GM19438 (cell line): ENCODE data around the gene METTL26.
A peak's percentile ranks its signal among the peaks of the same experiment; 100 is the strongest.

Experiments used
- ATAC-seq: cut with Tn5 transposase; IDR thresholded peaks from one replicate; pipeline ENCODE4 v1.9.1; 2021; ENCODE audit warnings: low read depth; ENCODE audit not compliant: unreplicated experiment

Gene METTL26

DNA sequence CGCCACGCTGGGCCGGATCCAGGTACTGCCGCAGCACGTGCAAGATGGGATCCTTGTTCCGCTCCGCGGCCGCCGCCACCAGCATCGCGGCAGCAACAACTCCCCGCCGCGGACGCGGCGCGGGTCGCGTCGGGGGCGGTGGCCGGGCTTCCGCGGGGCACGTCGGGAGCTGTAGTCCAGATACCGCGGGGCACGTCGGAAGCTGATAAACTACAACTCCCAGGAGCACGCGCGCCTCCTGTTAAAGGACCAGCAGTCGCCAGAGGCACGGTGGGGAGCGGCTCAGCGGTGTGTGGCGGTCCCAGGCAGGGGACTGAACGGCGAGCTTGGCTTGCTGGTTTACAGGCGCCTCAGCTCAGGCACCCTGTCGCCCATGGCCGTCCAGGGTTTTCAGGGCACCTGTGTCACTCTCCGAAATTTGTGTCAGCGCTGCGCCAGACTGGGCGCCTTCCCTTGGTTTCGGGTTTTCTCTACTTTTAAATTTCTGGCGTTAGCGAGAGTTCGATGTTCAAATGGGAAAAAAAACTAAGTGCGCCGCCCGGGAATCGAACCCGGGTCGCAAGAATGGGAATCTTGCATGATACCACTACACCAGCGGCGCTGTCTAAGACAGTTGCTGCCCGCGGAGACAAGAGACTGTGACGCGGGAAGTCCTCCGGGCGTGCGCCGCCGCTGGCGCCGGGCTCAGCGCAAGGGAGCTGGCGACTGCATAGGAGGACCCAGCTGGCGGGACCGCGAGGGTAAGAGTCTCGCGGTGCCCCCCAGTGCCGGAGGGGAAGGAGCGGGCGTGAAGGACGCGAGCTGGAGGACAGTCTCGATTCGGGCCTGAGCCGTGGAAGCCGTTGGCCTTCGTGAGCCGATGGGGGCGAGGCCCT is at the start of gene METTL26:
METTL26 (minus strand) TSS at position 100 of the 875 bp plus-strand sequence; CDS start at position 85, 15 bp downstream.
- ATAC-seq: peak; percentile 69

DNA sequence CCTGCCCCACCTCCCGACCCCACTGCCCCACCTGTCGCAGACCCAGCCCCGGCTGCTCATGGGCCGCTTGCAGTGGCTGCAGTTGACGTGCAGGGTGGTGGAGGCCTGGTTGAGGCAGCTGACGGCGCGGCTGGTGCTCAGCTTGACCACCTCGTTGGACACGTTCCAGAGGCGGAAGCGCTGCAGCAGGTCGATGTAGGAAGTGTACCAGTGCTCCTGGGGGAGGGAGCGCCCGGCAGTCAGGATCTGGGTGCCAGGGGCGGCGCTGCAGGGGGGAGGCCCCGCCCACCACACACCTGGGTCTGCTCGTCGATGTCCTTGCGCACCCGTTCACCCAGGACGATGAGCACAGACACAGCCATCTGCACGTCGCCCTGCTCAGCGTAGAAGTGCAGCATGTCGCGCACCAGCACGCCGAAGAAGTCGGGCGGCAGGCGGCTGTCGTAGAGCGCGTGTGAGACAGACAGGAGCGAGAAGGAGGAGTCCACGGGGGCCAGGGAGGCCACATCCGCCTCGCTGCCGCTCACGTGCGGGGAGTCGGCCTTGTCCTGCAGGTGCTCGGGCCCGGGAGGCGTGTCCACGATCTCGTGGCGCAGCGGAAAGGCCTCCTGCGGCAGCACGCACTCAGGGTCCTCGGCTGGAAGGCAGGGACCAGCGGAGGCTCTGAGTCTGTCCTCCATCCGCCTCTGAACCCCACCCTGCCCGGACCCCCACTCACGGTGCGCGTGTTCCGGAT is 49.0 kb upstream of the METTL26 start:
- ATAC-seq: no peak

DNA sequence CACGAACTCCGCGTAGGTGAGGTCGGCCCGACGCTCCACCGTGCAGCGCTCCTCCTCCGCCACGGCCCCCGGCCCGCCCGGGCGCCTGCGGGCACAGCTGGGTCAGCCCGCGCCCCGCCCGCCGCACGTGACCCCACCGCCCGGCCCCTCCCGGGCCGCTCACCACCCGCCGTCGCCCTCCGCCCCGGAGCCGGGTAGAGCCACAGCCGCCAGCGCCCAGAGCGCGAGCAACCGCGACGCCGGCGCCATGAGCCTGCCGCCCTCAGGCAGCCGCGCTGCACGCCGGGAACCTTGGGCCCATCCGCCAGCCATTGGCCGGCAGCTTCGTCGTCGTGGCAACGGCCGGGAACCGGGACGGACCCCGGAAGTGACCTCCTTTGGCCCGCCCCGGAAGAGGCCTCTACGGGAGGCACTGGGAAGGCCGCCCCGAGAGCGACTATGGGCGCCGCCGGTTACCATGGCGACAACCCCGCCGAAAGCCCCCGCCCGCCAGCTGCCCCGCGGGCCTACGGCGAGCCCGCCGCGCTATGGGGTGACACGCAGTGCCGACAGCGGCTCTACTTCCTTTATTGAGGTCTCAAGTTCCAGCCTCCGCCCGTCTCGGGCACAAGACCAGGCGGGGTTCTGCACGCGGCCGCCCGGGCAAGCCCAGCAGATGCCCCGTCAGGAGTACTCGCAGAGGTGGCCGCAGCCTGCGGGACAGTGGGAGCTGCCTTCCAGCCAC is 48.1 kb upstream of the METTL26 start, which contains the start of gene JMJD8:
JMJD8 (minus strand) TSS at position 264 of the 724 bp plus-strand sequence; CDS start at position 249, 15 bp downstream.
- peak; percentile 60 for ATAC-seq

DNA sequence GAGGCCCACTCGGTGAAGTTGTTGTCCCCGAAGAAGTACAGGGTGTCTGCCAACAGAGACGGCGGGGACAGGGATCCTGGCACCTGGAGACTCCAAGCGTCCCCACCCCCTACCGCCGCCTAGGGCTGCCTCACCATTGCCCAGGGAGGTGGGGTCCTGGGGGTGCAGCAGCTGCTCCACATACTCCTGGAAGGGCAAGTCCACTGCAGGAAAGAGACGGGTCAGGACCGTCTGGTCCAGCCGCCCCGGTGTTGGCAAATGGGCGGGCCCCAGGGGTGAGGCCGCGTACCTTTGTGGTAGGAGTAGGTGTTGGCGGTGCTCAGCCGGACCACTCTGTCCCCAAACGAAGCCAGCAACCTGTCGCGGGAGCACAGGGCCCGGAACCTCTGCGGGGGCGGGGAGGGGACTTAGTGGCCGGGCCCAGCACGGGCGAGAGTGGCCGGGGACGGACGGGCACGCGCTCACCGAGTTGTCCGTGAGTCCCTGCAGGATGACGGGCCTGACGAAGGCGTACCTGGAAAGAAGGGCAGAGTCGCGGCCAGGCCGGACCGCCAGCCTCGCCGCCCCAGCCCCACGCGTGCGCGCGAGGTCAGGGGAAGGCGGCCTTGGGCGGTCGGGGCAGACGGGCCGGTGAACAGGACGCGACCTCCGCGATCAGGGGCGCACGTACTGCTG is 47.4 kb upstream of the METTL26 start:
- no peak for ATAC-seq

DNA sequence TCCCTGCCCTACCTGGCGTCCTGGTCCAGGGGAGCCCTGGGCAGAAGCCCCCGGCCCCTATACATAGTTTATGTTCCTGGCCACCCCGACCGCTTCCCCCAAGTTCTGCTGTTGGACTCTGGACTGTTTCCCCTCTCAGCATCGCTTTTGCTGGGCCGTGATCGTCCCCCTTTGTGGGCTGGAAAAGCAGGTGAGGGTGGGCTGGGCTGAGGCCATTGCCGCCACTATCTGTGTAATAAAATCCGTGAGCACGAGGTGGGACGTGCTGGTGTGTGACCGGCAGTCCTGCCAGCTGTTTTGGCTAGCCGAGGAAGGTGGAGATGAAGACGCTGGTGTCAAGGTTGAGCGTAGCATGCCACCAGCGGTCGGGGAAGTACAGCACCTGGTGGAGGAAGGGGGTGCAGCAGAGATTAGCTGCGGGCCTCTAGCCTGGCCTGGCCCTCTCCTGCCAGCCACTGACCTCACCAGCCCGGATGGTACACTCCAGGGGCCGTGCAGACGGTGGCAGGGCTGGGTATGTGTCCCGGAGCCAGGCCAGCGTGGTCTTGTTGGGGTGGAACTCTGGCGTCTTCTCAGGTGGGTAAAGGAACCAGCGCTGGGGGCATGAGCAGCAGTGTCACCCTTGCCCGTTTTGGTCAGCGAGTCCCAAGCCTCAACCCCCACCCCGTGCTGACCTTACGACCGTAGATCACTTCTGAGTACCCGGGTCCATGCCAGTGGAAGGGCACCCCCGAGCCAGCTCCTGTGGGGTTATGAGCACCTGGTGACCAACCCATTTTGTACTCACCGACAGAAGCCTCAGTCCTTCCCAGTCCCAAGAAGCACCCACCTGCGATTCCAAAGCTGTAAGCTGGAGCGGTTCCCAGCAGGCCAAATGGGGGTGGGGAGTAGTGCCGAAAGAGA is 46.6 kb upstream of the METTL26 start:
- no peak for ATAC-seq

DNA sequence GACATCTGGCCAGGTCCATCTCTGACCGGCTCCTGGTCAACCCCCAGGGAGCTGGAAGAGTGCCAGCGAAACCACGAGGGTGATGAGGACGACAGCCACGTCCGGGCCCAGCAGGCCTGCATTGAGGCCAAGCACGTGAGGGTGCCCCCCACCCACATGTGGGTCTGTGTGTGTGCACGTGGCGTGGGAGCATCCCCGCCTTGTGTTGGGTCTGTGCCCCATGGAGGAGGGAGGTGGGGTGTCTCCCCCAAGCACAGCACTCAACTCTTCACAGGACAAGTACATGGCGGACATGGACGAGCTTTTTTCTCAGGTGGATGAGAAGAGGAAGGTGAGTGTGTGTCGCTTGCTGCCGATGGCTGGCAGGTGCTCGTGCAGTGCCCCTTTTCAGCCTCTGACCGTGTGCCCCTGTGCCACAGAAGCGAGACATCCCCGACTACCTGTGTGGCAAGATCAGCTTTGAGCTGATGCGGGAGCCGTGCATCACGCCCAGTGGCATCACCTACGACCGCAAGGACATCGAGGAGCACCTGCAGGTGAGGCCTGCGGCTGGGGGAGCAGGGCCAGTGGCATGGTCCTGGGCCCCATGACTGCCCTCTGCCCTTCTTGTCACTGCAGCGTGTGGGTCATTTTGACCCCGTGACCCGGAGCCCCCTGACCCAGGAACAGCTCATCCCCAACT is 45.8 kb upstream of the METTL26 start:
- ATAC-seq: no peak

DNA sequence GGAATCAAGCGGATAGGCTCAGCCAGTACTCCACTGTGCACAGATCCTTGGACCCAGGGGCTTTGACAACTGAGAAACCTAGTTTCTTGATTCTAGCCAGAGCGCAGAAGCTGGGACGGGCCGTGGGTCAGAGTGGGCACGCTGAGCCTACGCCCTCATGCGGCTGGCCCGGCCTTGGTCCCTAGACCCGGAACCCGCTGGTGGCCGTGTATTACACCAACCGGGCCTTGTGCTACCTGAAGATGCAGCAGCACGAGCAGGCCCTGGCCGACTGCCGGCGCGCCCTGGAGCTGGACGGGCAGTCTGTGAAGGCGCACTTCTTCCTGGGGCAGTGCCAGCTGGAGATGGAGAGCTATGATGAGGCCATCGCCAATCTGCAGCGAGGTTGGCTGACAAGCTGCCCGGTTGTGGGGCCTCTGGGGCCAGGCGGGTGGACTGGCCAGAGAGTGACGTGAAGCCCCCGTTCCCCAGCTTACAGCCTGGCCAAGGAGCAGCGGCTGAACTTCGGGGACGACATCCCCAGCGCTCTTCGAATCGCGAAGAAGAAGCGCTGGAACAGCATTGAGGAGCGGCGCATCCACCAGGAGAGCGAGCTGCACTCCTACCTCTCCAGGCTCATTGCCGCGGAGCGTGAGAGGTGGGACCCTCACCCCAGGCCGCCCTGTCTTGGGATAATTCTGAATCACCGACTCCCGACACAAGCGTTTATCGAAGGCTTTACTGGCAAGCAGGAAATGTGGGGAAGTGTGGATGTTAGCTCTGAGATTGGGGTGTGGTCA is 45.1 kb upstream of the METTL26 start:
- no peak for ATAC-seq

DNA sequence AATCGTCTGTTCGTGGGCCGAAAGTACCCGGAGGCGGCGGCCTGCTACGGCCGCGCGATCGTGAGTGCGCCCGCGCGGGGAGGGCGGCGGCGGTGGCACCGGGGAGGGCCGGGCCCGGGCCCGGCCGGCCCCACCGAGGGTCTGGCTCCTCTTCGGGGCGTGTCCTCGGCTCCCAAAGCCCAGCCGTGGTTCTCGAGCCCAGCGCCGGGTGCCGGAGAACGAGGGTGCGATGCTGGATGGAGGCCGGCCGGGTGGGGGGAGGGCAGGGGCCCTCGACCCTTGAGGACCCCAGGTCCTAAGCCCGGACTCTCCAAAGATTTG is 44.5 kb upstream of the METTL26 start:
- ATAC-seq: no peak

DNA sequence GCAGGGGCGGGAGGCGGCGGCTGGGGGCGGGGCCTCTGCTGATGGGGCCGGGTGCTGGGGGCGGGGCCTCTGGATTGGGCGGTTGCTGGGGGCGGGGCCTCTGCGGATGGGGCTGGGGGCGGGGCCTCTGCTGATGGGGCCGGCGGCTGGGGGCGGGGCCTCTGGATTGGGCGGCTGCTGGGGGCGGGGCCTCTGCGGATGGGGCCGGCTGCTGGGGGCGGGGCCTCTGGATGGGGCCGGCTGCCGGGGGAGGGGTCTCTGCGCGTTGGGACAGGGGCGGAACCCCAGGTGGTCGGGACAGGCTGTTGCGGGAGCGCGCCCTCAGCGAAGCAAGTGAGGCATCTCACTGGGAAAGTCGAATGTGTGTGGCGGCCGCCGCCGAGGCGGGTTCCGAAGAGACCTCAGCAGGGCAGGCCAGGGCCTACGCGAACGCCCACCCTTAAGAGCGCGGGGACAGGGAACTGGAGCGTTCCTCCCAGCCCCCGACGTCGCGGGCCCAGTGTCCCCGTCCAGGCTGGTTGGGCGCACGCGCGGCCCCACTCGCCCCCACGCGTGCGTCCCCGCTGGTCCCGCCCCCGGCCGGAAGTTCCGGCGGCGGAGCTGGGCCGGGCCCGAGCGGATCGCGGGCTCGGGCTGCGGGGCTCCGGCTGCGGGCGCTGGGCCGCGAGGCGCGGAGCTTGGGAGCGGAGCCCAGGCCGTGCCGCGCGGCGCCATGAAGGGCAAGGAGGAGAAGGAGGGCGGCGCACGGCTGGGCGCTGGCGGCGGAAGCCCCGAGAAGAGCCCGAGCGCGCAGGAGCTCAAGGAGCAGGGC is 43.9 kb upstream of the METTL26 start, which contains the start of gene STUB1:
STUB1 (plus strand) TSS at position 597 of the 811 bp plus-strand sequence; CDS start at position 713, 116 bp downstream.
- ATAC-seq: peak; percentile 37

DNA sequence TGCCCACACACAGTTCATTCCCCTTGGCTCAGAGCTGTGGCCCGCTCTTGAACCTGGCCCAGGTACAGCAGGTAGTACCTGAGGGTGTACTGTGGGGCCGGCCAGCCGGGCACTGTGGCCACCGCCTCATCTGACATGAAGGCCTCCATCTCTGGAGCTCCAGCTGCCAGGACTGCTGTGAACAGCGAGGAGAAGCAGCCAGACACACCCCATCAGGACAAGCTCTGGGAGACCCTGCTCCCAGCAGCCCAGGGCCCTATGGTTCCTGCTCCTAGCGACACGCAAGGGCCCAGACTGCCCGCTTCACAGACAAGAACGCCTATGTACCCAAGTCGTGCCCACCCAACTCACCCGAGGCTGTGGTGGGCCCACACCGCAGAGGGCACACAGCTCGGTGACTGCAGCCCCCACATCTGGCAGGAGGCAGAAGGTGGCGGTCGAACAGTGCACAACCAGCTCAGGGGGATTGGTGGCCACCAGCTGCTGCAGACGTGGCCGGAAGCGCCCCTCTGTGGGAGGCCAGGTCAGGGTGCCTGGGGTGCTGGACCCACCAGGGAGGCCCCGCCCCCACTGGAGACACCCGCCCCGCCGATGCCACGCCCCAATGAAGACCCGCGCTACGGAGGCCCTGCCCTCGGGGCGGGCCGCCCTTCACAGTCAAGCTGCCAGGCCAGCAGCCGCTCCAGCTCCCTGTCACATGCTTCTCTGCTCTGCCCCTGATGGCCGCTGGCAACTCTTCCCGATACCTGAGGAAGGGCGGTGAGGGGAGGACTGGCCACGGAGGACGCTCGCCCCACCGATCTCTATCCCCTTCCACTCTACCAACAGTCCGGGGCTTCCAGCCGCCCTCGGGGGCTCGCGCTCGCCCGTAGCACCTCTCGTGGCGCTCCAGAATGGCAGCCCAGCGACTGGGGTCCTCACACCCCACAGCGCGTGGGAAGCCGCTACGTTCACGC is 43.0 kb upstream of the METTL26 start:
- ATAC-seq: no peak

DNA sequence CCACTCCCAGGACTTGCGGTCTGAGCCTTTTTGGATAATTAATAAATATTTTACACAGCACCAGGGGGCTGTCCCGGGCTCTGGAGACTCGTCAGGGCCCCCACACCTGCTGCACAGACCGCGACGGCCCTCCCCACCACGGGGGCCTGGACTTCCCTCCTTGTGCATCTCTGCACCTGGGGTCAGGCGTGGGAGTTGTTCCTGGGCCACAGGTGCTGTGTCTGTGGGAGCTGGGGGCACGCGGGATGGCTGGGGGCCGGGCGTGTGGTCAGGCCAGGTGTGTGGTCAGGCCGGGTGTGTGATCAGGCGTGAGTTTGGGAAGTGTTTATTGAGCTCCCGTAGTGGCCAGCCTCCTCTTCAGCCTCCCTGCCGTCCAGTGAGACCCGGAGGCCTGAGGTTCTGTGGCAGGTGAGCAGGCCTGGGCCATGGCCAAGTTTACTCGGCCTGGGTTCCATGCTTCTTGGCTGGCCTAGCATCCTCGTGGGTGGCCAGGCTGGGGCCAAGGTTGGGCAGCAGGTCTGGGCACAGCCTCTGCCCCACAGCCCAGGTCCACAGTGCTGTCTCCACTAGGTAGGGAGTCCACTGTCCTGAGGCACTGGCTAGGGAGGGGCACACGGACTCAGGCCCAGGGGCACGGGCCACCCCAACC is 42.2 kb upstream of the METTL26 start:
- no peak for ATAC-seq

DNA sequence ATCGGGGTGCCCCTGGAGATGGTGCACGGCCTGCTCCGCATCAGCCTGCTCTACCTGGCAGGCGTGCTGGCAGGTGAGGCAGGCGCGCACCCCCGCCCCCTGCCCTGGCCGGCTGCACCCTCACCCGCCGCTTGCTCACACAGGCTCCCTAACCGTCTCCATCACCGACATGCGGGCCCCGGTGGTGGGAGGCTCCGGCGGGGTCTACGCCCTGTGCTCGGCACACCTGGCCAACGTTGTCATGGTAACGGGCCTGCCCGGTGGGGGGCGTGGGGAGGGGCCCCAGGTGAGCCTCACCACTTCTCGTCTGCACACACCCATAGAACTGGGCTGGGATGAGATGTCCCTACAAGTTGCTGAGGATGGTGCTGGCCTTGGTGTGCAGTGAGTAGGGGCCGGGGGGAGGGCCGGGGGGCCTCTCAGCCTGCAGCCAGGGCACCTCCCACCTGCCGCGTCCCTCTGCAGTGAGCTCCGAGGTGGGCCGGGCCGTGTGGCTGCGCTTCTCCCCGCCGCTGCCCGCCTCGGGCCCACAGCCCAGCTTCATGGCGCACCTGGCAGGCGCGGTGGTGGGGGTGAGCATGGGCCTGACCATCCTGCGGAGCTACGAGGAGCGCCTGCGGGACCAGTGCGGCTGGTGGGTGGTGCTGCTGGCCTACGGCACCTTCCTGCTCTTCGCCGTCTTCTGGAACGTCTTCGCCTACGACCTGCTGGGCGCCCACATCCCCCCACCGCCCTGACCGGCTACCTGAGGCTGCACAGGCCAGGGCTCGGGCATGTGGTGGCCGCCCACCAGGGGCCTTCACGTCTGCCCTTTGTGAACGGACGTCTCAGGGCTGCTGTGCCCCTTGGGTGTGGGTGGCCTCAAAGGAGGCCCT is 41.4 kb upstream of the METTL26 start:
- no peak for ATAC-seq

DNA sequence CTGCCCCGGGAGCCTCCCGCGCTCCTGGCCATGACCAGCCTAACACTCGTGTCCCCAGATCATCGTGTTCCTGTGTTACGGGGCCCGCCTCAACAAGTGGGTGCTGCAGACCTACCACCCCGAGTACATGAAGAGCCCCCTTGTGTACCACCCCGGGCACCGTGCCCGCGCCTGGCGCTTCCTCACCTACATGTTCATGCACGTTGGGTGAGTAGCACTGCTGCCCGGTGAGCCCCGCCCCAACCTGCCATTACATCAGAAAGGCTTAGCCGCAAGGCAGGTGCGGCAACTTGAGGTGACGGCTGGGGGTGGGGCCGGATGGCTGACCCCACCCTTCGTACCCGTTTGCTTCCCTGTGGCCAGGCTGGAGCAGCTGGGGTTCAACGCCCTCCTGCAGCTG is 40.8 kb upstream of the METTL26 start:
- ATAC-seq: no peak

DNA sequence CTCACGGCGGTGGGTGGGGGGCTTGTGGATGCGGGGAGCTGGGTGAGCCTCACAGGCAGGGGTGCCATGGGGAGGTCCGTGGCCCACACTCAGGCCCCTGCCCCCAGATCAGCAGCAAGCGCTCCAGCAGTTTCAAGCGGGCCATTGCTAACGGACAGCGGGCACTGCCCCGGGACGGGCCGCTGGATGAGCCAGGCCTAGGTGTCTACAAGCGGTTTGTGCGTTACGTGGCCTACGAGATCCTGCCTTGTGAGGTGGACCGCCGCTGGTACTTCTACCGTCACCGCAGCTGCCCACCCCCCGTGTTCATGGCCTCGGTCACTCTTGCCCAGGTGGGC is 40.4 kb upstream of the METTL26 start:
- no peak for ATAC-seq
